ENCODE measurements around the gene GLI1.
"Not testable (repeated sequence)": the region's sequence is repeated elsewhere in the genome, so short reads cannot be mapped to it uniquely, and the experiment has no call there.

The GLI1 gene

DNA sequence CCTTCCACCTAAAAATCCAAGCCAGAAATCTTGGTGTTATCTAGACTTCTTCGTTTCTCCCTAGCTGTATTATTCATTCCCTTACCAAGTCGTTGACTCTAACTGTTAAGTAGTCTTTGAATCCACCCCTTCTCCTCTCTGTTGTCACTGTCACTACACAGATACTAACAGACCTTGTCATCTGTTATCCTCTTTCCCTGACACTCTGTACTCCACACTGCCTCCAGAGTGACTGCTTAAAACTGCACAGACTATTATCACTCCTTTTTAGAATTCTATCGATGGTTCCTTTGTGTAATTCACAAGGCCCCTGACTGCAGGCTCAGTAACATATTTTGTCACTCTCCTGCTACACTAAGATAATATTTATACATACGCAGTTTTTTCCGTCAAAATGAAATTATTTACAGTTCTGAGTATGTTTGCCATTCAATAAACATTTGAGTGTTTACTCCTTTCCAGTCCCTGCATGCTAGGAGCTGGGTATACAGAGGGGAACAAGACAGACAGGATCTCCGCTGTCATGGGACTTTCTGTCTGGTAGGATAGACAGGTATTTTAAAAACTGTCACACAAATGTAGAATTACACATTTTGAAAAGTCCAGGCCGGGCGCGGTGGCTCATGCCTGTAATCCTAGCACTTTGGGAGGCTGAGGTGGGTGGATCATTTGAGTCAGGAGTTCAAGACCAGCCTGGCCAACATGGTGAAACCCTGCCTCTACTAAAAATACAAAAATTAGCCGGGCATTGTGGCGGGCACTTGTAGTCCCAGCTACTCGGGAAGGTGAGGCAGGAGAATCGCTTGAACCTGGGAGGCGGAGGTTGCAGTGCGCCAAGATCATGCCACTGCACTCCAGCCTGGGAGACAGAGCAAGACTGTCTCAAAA is 32.1 kb downstream of the GLI1 start:
- no peak for ATAC-seq
- TF ChIP-seq ARNTL (CRISPR knock-in tag; IDR thresholded peaks at IDR 0.05; ENCODE audit: borderline replicate concordance, low read depth) (no peak), TCF4 (CRISPR knock-in tag; IDR thresholded peaks at IDR 0.05; ENCODE audit: borderline replicate concordance) (no peak)

DNA sequence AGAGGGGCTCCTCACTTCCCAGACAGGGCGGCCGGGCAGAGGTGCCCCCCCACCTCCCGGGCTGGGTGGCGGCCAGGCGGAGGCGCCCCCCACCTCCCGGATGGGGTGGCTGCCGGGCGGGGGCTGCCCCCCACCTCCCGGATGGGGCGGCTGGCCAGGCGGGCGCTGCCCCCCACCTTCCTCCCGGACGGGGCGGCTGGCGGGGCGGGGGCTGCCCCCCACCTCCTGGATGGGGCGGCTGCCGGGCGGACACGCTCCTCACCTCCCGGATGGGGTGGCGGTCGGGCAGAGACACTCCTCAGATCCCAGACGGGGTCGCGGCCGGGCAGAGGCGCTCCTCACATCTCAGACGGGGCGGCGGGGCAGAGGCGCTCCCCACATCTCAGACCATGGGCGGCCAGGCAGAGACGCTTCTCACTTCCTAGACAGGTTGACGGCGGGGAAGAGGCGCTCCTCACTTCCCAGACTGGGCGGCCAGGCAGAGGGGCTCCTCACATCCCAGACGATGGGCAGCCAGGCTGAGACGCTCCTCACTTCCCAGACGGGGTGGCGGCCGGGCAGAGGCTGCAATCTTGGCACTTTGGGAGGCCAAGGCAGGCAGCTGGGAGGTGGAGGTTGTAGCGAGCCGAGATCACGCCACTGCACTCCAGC is 35.6 kb downstream of the GLI1 start:
- not testable (repeated sequence) for ATAC-seq

DNA sequence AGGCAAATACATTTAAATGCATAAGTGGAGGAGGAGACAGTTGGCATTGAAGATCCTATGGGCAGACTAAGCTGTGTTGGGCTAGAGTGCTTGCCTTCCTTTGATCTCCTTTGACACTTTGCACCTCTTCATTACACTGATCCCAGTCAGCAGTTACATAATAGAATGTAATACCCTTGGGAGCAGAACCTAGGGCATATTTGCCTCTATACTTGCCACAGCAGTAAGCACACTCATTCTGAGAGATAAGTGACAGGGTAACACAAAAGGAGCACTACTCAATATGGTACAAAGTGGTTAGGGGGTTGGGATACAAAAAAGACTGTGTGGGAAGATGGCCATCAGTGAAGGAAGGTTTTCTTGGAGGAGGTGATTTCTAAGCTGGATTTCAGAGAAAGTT is 37.2 kb downstream of the GLI1 start:
- TF ChIP-seq OSR1 (CRISPR knock-in tag; IDR thresholded peaks at IDR 0.05) (no peak), TOX (CRISPR knock-in tag; IDR thresholded peaks at IDR 0.05; ENCODE audit: borderline replicate concordance) (no peak), ZC3H10 (CRISPR knock-in tag; IDR thresholded peaks at IDR 0.05) (no peak)
- TF ChIP-seq, protein P1, sequence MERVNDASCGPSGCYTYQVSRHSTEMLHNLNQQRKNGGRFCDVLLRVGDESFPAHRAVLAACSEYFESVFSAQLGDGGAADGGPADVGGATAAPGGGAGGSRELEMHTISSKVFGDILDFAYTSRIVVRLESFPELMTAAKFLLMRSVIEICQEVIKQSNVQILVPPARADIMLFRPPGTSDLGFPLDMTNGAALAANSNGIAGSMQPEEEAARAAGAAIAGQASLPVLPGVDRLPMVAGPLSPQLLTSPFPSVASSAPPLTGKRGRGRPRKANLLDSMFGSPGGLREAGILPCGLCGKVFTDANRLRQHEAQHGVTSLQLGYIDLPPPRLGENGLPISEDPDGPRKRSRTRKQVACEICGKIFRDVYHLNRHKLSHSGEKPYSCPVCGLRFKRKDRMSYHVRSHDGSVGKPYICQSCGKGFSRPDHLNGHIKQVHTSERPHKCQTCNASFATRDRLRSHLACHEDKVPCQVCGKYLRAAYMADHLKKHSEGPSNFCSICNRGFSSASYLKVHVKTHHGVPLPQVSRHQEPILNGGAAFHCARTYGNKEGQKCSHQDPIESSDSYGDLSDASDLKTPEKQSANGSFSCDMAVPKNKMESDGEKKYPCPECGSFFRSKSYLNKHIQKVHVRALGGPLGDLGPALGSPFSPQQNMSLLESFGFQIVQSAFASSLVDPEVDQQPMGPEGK (CRISPR knock-in tag; IDR thresholded peaks at IDR 0.05; ENCODE audit: borderline replicate concordance): no peak

DNA sequence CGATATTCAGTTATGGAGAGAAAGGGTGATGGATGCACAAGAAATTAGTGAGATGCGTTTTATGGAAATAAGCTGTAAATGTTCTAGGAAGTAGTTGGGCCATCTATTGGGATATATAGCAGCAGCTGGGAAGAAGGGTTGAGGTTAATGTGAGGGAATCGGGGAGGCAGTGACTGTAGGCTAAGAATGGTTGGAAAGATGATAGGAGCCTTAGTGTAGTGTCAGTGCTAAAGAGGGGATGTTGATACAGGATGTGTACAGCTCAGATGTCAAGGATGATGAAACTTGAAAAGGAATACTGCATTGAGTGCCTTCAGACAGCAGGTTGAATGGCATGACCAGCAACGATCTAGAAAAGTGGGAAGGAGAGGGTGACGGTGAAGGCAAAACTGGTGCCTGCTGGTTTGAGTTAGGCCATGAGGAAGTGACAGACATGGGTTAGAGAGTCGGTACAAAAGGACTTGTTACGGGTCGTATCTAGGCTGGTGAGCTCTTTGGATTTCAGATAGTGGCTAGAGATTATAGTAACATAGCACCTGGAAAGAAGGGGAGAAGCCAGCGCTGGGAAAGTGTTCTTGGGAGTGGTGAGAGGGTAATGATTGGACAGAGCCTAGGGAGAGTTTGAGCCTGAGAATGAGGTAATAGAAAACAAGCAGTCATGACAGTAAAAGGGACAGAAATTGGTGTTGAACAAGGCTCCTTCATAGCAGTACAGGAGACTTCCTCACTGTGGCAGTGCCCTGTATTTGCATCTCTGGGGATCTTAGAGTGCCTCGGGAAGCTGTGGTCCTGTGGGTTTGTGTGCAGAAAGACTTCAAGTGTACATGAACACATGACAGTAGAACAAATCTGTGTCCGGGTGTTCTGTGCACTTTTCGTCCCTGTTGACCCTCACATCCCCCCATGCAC is 37.9 kb downstream of the GLI1 start:
- TF ChIP-seq, protein P2, sequence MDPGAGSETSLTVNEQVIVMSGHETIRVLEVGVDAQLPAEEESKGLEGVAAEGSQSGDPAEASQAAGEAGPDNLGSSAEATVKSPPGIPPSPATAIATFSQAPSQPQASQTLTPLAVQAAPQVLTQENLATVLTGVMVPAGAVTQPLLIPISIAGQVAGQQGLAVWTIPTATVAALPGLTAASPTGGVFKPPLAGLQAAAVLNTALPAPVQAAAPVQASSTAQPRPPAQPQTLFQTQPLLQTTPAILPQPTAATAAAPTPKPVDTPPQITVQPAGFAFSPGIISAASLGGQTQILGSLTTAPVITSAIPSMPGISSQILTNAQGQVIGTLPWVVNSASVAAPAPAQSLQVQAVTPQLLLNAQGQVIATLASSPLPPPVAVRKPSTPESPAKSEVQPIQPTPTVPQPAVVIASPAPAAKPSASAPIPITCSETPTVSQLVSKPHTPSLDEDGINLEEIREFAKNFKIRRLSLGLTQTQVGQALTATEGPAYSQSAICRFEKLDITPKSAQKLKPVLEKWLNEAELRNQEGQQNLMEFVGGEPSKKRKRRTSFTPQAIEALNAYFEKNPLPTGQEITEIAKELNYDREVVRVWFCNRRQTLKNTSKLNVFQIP (CRISPR knock-in tag; IDR thresholded peaks at IDR 0.05; ENCODE audit: borderline replicate concordance, low read depth): no peak
- TF ChIP-seq, protein P1 (CRISPR knock-in tag; IDR thresholded peaks at IDR 0.05; ENCODE audit: borderline replicate concordance): no peak
- TF ChIP-seq OSR1 (CRISPR knock-in tag; IDR thresholded peaks at IDR 0.05) (no peak), ARNTL (CRISPR knock-in tag; IDR thresholded peaks at IDR 0.05; ENCODE audit: borderline replicate concordance, low read depth) (no peak), TOX (CRISPR knock-in tag; IDR thresholded peaks at IDR 0.05; ENCODE audit: borderline replicate concordance) (no peak), PPARA (CRISPR knock-in tag; IDR thresholded peaks at IDR 0.05; ENCODE audit: borderline replicate concordance) (no peak), CSDC2 (CRISPR knock-in tag; IDR thresholded peaks at IDR 0.05) (no peak), ZFP3 (CRISPR knock-in tag; IDR thresholded peaks at IDR 0.05) (no peak), ZNF70 (CRISPR knock-in tag; IDR thresholded peaks at IDR 0.05) (no peak), GLIS3 (CRISPR knock-in tag; IDR thresholded peaks at IDR 0.05) (no peak), BACH2 (CRISPR knock-in tag; IDR thresholded peaks at IDR 0.05; ENCODE audit: borderline replicate concordance) (no peak), ZFP30 (CRISPR knock-in tag; IDR thresholded peaks at IDR 0.05) (no peak), RARB (CRISPR knock-in tag; IDR thresholded peaks at IDR 0.05) (no peak), ESRRG (CRISPR knock-in tag; IDR thresholded peaks at IDR 0.05) (no peak), ISL1 (CRISPR knock-in tag; IDR thresholded peaks at IDR 0.05) (no peak)
- TF ChIP-seq, protein P3, sequence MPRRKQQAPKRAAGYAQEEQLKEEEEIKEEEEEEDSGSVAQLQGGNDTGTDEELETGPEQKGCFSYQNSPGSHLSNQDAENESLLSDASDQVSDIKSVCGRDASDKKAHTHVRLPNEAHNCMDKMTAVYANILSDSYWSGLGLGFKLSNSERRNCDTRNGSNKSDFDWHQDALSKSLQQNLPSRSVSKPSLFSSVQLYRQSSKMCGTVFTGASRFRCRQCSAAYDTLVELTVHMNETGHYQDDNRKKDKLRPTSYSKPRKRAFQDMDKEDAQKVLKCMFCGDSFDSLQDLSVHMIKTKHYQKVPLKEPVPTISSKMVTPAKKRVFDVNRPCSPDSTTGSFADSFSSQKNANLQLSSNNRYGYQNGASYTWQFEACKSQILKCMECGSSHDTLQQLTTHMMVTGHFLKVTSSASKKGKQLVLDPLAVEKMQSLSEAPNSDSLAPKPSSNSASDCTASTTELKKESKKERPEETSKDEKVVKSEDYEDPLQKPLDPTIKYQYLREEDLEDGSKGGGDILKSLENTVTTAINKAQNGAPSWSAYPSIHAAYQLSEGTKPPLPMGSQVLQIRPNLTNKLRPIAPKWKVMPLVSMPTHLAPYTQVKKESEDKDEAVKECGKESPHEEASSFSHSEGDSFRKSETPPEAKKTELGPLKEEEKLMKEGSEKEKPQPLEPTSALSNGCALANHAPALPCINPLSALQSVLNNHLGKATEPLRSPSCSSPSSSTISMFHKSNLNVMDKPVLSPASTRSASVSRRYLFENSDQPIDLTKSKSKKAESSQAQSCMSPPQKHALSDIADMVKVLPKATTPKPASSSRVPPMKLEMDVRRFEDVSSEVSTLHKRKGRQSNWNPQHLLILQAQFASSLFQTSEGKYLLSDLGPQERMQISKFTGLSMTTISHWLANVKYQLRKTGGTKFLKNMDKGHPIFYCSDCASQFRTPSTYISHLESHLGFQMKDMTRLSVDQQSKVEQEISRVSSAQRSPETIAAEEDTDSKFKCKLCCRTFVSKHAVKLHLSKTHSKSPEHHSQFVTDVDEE (CRISPR knock-in tag; IDR thresholded peaks at IDR 0.05): no peak
- TF ChIP-seq, protein P4, sequence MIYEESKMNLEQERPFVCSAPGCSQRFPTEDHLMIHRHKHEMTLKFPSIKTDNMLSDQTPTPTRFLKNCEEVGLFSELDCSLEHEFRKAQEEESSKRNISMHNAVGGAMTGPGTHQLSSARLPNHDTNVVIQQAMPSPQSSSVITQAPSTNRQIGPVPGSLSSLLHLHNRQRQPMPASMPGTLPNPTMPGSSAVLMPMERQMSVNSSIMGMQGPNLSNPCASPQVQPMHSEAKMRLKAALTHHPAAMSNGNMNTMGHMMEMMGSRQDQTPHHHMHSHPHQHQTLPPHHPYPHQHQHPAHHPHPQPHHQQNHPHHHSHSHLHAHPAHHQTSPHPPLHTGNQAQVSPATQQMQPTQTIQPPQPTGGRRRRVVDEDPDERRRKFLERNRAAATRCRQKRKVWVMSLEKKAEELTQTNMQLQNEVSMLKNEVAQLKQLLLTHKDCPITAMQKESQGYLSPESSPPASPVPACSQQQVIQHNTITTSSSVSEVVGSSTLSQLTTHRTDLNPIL (CRISPR knock-in tag; IDR thresholded peaks at IDR 0.05; ENCODE audit: low read depth): no peak
- TF ChIP-seq, protein P5, sequence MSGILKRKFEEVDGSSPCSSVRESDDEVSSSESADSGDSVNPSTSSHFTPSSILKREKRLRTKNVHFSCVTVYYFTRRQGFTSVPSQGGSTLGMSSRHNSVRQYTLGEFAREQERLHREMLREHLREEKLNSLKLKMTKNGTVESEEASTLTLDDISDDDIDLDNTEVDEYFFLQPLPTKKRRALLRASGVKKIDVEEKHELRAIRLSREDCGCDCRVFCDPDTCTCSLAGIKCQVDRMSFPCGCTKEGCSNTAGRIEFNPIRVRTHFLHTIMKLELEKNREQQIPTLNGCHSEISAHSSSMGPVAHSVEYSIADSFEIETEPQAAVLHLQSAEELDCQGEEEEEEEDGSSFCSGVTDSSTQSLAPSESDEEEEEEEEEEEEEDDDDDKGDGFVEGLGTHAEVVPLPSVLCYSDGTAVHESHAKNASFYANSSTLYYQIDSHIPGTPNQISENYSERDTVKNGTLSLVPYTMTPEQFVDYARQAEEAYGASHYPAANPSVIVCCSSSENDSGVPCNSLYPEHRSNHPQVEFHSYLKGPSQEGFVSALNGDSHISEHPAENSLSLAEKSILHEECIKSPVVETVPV (CRISPR knock-in tag; IDR thresholded peaks at IDR 0.05): no peak
- ATAC-seq: no peak

More for the DNA sequence above, 37.2 kb downstream of the GLI1 start:
- ATAC-seq: no peak

Measured in SK-N-SH treated with all-trans-retinoic acid at 6 μM for 48 hours (cell line).